SU-DHL-6 (cell line): ENCODE measurements around the gene TMEM223.

ENCODE experiments used
- CTCF ChIP-seq: fragments of 200-600 bp; sonication (generic); IDR thresholded peaks from one replicate; pipeline ENCODE4 v1.5.1; 2017; ENCODE audit warnings: antibody characterized with exemption, mild to moderate bottlenecking, low read length, moderate library complexity; ENCODE audit not compliant: insufficient read depth, poor library complexity, severe bottlenecking
- EZH2phosphoT487 ChIP-seq: fragments of 200-600 bp; sonication (generic), shearing (Covaris generic); conservative IDR thresholded peaks from 2 replicates; pipeline ENCODE4 v1.6.1; 2018; ENCODE audit warnings: mild to moderate bottlenecking, antibody characterized with exemption, low read length, moderate library complexity, mixed read lengths

- TF ChIP-seq CTCF (no peak), EZH2phosphoT487 (no peak)
These were observed 2.8 kb downstream of the TMEM223 start for GRCh38 chr11:62788991-62789390.
